ENCODE measurements around the gene SLC38A10. TPM values are rescaled to one million over a fixed set of nuclear protein-coding genes. Genes with fewer than 3 reads are reported as not detected.

The SLC38A10 gene
- total RNA-seq, 1 experiment from 2014 or later, result 85.2 TPM

GRCh38 chr17:81287741-81288430, 7.2 kb downstream of the SLC38A10 start:
- no peak for DNase-seq (ENCODE audit: low read depth)
- in situ Hi-C loops (cut with HindIII; ENCODE audit: low pct_unique_long_range_greater_than_20kb, low sequenced_read_pairs), result no loop called here

- in situ Hi-C loops (cut with HindIII; ENCODE audit: low pct_unique_long_range_greater_than_20kb, low sequenced_read_pairs), result no loop called here
- DNase-seq (ENCODE audit: low read depth), result no peak
Observed at GRCh38 chr17:81287152-81287551, 8.0 kb downstream of the SLC38A10 start.

- DNase-seq (ENCODE audit: low read depth), result no peak
- in situ Hi-C loops (cut with HindIII; ENCODE audit: low pct_unique_long_range_greater_than_20kb, low sequenced_read_pairs), result no loop called here
Observed at GRCh38 chr17:81286491-81287145, 8.5 kb downstream of the SLC38A10 start.

GRCh38 chr17:81285894-81286293, 9.2 kb downstream of the SLC38A10 start:
- in situ Hi-C loops (cut with HindIII; ENCODE audit: low pct_unique_long_range_greater_than_20kb, low sequenced_read_pairs), result no loop called here
- DNase-seq (ENCODE audit: low read depth), result no peak

- in situ Hi-C loops (cut with HindIII; ENCODE audit: low pct_unique_long_range_greater_than_20kb, low sequenced_read_pairs), result no loop called here
- no peak for DNase-seq (ENCODE audit: low read depth)
Observed at GRCh38 chr17:81285179-81285878, 9.8 kb downstream of the SLC38A10 start.

- no peak for DNase-seq (ENCODE audit: low read depth)
- in situ Hi-C loops (cut with HindIII; ENCODE audit: low pct_unique_long_range_greater_than_20kb, low sequenced_read_pairs), result no loop called here
Observed at GRCh38 chr17:81282876-81283275, 12.2 kb downstream of the SLC38A10 start.

GRCh38 chr17:81282141-81282540, 13.0 kb downstream of the SLC38A10 start:
- in situ Hi-C loops (cut with HindIII; ENCODE audit: low pct_unique_long_range_greater_than_20kb, low sequenced_read_pairs), result no loop called here
- no peak for DNase-seq (ENCODE audit: low read depth)

- DNase-seq (ENCODE audit: low read depth), result no peak
- in situ Hi-C loops (cut with HindIII; ENCODE audit: low pct_unique_long_range_greater_than_20kb, low sequenced_read_pairs), result no loop called here
Observed at GRCh38 chr17:81280571-81280970, 14.5 kb downstream of the SLC38A10 start.

- in situ Hi-C loops (cut with HindIII; ENCODE audit: low pct_unique_long_range_greater_than_20kb, low sequenced_read_pairs), result no loop called here
- DNase-seq (ENCODE audit: low read depth), result no peak
Observed at GRCh38 chr17:81279278-81280275, 15.5 kb downstream of the SLC38A10 start.

GRCh38 chr17:81278831-81279230, 16.3 kb downstream of the SLC38A10 start:
- in situ Hi-C loops (cut with HindIII; ENCODE audit: low pct_unique_long_range_greater_than_20kb, low sequenced_read_pairs), result no loop called here
- DNase-seq (ENCODE audit: low read depth), result no peak

- in situ Hi-C loops (cut with HindIII; ENCODE audit: low pct_unique_long_range_greater_than_20kb, low sequenced_read_pairs), result no loop called here
- no peak for DNase-seq (ENCODE audit: low read depth)
Observed at GRCh38 chr17:81277946-81278693, 17.0 kb downstream of the SLC38A10 start.

- in situ Hi-C loops (cut with HindIII; ENCODE audit: low pct_unique_long_range_greater_than_20kb, low sequenced_read_pairs), result no loop called here
- DNase-seq (ENCODE audit: low read depth), result no peak
Observed at GRCh38 chr17:81277421-81277820, 17.7 kb downstream of the SLC38A10 start.

- no peak for DNase-seq (ENCODE audit: low read depth)
- in situ Hi-C loops (cut with HindIII; ENCODE audit: low pct_unique_long_range_greater_than_20kb, low sequenced_read_pairs), result no loop called here
Observed at GRCh38 chr17:81276781-81277180, 18.3 kb downstream of the SLC38A10 start.

- in situ Hi-C loops (cut with HindIII; ENCODE audit: low pct_unique_long_range_greater_than_20kb, low sequenced_read_pairs), result no loop called here
- DNase-seq (ENCODE audit: low read depth), result no peak
Observed at GRCh38 chr17:81274471-81274855, 20.6 kb downstream of the SLC38A10 start.

GRCh38 chr17:81273698-81274470, 21.2 kb downstream of the SLC38A10 start:
- no peak for DNase-seq (ENCODE audit: low read depth)
- in situ Hi-C loops (cut with HindIII; ENCODE audit: low pct_unique_long_range_greater_than_20kb, low sequenced_read_pairs), result no loop called here

- DNase-seq (ENCODE audit: low read depth), result no peak
- in situ Hi-C loops (cut with HindIII; ENCODE audit: low pct_unique_long_range_greater_than_20kb, low sequenced_read_pairs), result no loop called here
Observed at GRCh38 chr17:81272616-81273015, 22.5 kb downstream of the SLC38A10 start.

- DNase-seq (ENCODE audit: low read depth), result no peak
- in situ Hi-C loops (cut with HindIII; ENCODE audit: low pct_unique_long_range_greater_than_20kb, low sequenced_read_pairs), result no loop called here
Observed at GRCh38 chr17:81271226-81271625, 23.9 kb downstream of the SLC38A10 start.
